Uterus (tissue), 2 donors: ENCODE data around the gene PTPN14.

ENCODE experiments used
- POLR2A ChIP-seq, 2 donors: fragments of 450-650 bp; IDR thresholded peaks; one replicate each; pipeline ENCODE4 v1.6.1; 2016; ENCODE audit warnings: antibody characterized with exemption in 2 of 2, mild to moderate bottlenecking in 1 of 2, moderate library complexity in 1 of 2
- TF ChIP-seq, protein P1 (sequence below), 4 experiments: fragments of 200-600 bp in 2 of 4; fragments of 450-650 bp in 2 of 4; sonication (generic) in 2 of 4; IDR thresholded peaks; one replicate each; pipeline ENCODE4 v1.5.1; 2016 to 2019; ENCODE audit warnings: antibody characterized with exemption in 4 of 4, mild to moderate bottlenecking in 2 of 4, moderate library complexity in 1 of 4

DNA sequence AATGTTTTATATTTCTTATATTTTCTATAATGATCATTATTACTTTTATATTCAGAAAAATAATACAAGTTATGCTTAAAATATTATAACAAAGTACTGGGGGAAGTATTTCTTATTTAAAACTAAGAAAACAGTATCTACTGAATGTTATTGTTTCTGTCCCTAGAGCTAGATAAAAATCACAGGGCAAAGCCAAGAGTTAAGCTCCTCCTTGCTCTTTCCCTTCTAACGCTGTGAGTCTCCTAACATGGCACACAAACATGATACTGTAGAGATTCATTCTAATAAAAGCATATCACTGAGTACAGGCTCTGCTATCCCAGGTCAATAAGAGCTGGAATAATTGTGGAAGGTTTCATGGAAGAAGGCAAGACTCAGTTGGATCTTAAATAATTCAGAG, 53.4 kb downstream of the PTPN14 start:
- TF ChIP-seq, protein P1, sequence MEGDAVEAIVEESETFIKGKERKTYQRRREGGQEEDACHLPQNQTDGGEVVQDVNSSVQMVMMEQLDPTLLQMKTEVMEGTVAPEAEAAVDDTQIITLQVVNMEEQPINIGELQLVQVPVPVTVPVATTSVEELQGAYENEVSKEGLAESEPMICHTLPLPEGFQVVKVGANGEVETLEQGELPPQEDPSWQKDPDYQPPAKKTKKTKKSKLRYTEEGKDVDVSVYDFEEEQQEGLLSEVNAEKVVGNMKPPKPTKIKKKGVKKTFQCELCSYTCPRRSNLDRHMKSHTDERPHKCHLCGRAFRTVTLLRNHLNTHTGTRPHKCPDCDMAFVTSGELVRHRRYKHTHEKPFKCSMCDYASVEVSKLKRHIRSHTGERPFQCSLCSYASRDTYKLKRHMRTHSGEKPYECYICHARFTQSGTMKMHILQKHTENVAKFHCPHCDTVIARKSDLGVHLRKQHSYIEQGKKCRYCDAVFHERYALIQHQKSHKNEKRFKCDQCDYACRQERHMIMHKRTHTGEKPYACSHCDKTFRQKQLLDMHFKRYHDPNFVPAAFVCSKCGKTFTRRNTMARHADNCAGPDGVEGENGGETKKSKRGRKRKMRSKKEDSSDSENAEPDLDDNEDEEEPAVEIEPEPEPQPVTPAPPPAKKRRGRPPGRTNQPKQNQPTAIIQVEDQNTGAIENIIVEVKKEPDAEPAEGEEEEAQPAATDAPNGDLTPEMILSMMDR (IDR thresholded peaks at IDR 0.05), result no peak
- no peak for TF ChIP-seq POLR2A (IDR thresholded peaks at IDR 0.05)
